ENCODE data around the gene HTRA3. TPM values are rescaled to one million over a fixed set of nuclear protein-coding genes. Genes with fewer than 3 reads are reported as not detected.

Gene HTRA3
- total RNA-seq, 1 donor from 2014 or later: 35.2 TPM

DNA sequence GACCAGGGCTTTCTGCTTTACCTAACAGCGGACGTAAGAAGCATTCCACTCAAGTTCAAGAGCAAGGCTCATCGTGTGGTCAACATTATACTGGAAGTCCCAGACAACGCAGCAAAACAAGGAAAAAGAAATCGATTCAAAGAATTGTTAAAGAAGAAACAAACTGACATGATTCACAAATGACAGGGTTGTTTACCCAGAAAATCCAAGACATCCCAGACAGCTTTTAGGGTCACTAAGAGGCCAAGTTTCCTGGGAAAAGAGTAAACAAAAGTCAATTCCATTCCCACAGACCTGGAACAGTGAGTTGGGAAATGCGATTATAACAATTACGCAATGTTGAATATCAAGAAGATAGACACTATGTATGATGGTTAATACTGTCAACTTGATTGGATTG, 21.5 kb upstream of the HTRA3 start:
- DNase-seq (ENCODE audit: low read depth) (no peak), FAIRE-seq (no peak)
- Mint-ChIP-seq H3K27ac (ENCODE audit: unreplicated experiment) (no peak overlapping the region), H3K36me3 (ENCODE audit: low read depth, unreplicated experiment) (peaks cover 2% of the 10 kb centered on the region), H3K4me3 (ENCODE audit: unreplicated experiment) (no peak overlapping the region), H3K27me3 (ENCODE audit: low read depth, unreplicated experiment) (peaks cover 47% of the 10 kb centered on the region), H3K4me1 (ENCODE audit: low read depth, unreplicated experiment) (peaks cover 4% of the 10 kb centered on the region), H3K9me3 (ENCODE audit: unreplicated experiment) (peaks cover 2% of the 10 kb centered on the region)
- Histone ChIP-seq H3K4me1 (ENCODE audit: insufficient read depth, low read length) (no peaks in the 10 kb centered on the region), H3K27me3 (ENCODE audit: insufficient read depth, low read length) (peaks cover 7% of the 10 kb centered on the region), H3K79me2 (ENCODE audit: insufficient read depth, low read length) (no peaks in the 10 kb centered on the region), H3K9ac (ENCODE audit: low read length) (no peak overlapping the region), H3K27ac (ENCODE audit: low read depth, low read length) (no peak overlapping the region), H3K9me3 (ENCODE audit: insufficient read depth, low read depth, low read length) (no peaks in the 10 kb centered on the region), H2AFZ (ENCODE audit: low read depth, low read length) (no peak overlapping the region), H4K20me1 (ENCODE audit: insufficient read depth, low read length) (no peaks in the 10 kb centered on the region), H3K4me3 (ENCODE audit: insufficient read depth, low read depth, low read length) (no peak overlapping the region), H3K36me3 (ENCODE audit: insufficient read depth, low read length) (no peaks in the 10 kb centered on the region), H3K4me2 (ENCODE audit: low read length) (no peak overlapping the region)
- TF ChIP-seq, protein P1, sequence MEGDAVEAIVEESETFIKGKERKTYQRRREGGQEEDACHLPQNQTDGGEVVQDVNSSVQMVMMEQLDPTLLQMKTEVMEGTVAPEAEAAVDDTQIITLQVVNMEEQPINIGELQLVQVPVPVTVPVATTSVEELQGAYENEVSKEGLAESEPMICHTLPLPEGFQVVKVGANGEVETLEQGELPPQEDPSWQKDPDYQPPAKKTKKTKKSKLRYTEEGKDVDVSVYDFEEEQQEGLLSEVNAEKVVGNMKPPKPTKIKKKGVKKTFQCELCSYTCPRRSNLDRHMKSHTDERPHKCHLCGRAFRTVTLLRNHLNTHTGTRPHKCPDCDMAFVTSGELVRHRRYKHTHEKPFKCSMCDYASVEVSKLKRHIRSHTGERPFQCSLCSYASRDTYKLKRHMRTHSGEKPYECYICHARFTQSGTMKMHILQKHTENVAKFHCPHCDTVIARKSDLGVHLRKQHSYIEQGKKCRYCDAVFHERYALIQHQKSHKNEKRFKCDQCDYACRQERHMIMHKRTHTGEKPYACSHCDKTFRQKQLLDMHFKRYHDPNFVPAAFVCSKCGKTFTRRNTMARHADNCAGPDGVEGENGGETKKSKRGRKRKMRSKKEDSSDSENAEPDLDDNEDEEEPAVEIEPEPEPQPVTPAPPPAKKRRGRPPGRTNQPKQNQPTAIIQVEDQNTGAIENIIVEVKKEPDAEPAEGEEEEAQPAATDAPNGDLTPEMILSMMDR (IDR thresholded peaks at IDR 0.05; ENCODE audit: insufficient read depth, low read depth, low read length): no peak
- TF ChIP-seq EZH2 (IDR thresholded peaks at IDR 0.05; ENCODE audit: insufficient read depth, low read length): no peak

DNA sequence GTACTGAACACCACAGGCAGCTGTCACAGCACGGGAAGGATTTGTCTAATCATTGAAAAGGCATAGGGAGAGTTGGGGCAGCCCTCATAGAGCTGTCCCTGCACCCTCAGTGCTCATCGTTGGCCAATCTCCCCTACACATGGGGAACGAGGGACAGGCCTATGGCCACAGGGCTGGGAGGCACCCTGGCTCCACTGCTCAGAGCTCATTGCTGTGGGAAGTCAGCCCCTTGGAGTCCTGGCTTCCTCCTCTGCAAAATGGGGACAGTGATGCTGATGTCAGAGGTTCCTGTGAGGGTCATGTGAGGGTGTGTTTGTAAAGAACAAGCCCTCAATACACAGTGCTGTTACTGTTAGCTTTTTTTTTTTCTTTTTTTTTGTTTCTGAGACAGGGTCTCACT, 19.3 kb upstream of the HTRA3 start:
- Histone ChIP-seq H3K79me2 (ENCODE audit: insufficient read depth, low read length) (no peaks in the 10 kb centered on the region), H3K4me2 (ENCODE audit: low read length) (no peak overlapping the region), H3K36me3 (ENCODE audit: insufficient read depth, low read length) (no peaks in the 10 kb centered on the region), H3K4me1 (ENCODE audit: insufficient read depth, low read length) (no peaks in the 10 kb centered on the region), H3K9ac (ENCODE audit: low read length) (no peak overlapping the region), H2AFZ (ENCODE audit: low read depth, low read length) (no peak overlapping the region), H3K9me3 (ENCODE audit: insufficient read depth, low read depth, low read length) (no peaks in the 10 kb centered on the region), H3K27me3 (ENCODE audit: insufficient read depth, low read length) (peaks cover 7% of the 10 kb centered on the region), H3K4me3 (ENCODE audit: insufficient read depth, low read depth, low read length) (no peak overlapping the region), H4K20me1 (ENCODE audit: insufficient read depth, low read length) (no peaks in the 10 kb centered on the region), H3K27ac (ENCODE audit: low read depth, low read length) (no peak overlapping the region)
- Mint-ChIP-seq H3K4me1 (ENCODE audit: low read depth, unreplicated experiment) (peaks cover 4% of the 10 kb centered on the region), H3K36me3 (ENCODE audit: low read depth, unreplicated experiment) (peaks cover 2% of the 10 kb centered on the region), H3K4me3 (ENCODE audit: unreplicated experiment) (no peak overlapping the region), H3K27me3 (ENCODE audit: low read depth, unreplicated experiment) (peaks cover 45% of the 10 kb centered on the region), H3K27ac (ENCODE audit: unreplicated experiment) (no peak overlapping the region), H3K9me3 (ENCODE audit: unreplicated experiment) (no peaks in the 10 kb centered on the region)
- no peak for TF ChIP-seq EZH2 (IDR thresholded peaks at IDR 0.05; ENCODE audit: insufficient read depth, low read length)
- TF ChIP-seq, protein P1 (IDR thresholded peaks at IDR 0.05; ENCODE audit: insufficient read depth, low read depth, low read length): no peak
- FAIRE-seq (no peak), DNase-seq (ENCODE audit: low read depth) (no peak)

DNA sequence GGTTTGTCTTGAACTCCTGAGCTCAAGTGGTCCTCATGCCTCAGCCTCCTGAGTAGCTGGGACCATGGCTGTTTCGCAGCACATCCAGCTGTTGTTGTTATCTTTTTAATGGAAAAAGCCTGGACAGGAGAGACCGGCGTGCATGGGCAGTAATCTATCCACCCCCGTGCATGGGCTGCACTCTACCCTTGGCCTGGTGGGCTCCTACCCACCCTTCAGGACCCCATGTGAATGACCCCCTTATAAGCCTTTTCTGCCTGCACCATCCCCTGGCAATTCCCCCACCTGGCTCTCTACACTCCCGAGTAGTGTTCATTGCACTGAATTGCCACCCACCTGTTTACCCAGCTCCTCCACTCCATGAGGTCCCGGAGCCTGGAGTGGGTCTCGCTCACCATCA, 18.9 kb upstream of the HTRA3 start:
- peaks cover 7% of the 10 kb centered on the region for H3K27me3 ChIP-seq (ENCODE audit: insufficient read depth, low read length)
- no peak for FAIRE-seq

More for the DNA sequence above, 18.9 kb upstream of the HTRA3 start:
- TF ChIP-seq, protein P1 (IDR thresholded peaks at IDR 0.05; ENCODE audit: insufficient read depth, low read depth, low read length): no peak
- TF ChIP-seq EZH2 (IDR thresholded peaks at IDR 0.05; ENCODE audit: insufficient read depth, low read length): no peak
- no peaks in the 10 kb centered on the region for H3K9me3 ChIP-seq (ENCODE audit: insufficient read depth, low read depth, low read length)
- no peaks in the 10 kb centered on the region for H3K79me2 ChIP-seq (ENCODE audit: insufficient read depth, low read length)
- no peak overlapping the region for H3K4me3 Mint-ChIP-seq (ENCODE audit: unreplicated experiment)
- no peaks in the 10 kb centered on the region for H3K36me3 Mint-ChIP-seq (ENCODE audit: low read depth, unreplicated experiment)
- H3K9ac ChIP-seq (ENCODE audit: low read length): no peak overlapping the region
- H3K9me3 Mint-ChIP-seq (ENCODE audit: unreplicated experiment): no peaks in the 10 kb centered on the region
- H3K36me3 ChIP-seq (ENCODE audit: insufficient read depth, low read length): no peaks in the 10 kb centered on the region
- H3K4me1 ChIP-seq (ENCODE audit: insufficient read depth, low read length): no peaks in the 10 kb centered on the region
- H3K27me3 Mint-ChIP-seq (ENCODE audit: low read depth, unreplicated experiment): peaks cover 42% of the 10 kb centered on the region
- H3K4me1 Mint-ChIP-seq (ENCODE audit: low read depth, unreplicated experiment): peaks cover 4% of the 10 kb centered on the region
- H3K27ac Mint-ChIP-seq (ENCODE audit: unreplicated experiment): no peak overlapping the region
- H3K4me2 ChIP-seq (ENCODE audit: low read length): no peak overlapping the region
- H3K27ac ChIP-seq (ENCODE audit: low read depth, low read length): no peak overlapping the region
- no peak overlapping the region for H3K4me3 ChIP-seq (ENCODE audit: insufficient read depth, low read depth, low read length)
- no peak overlapping the region for H2AFZ ChIP-seq (ENCODE audit: low read depth, low read length)
- no peak for DNase-seq (ENCODE audit: low read depth)
- no peaks in the 10 kb centered on the region for H4K20me1 ChIP-seq (ENCODE audit: insufficient read depth, low read length)

Data from astrocyte (in vitro differentiated cells and primary cell).